Cerebellar nuclear complex (tissue), 1 donor: Measurements from ENCODE around the gene TBX21.

Experiments used
- DNase-seq, 2 experiments: peaks; one replicate each; lab custom pipeline; 2025; lab: John Stamatoyannopoulos, UW

The TBX21 gene

GRCh38 chr17:47714773-47715396 lies 18.2 kb upstream of the TBX21 start:
- DNase-seq = no peak

- no peak for DNase-seq
Observed at GRCh38 chr17:47715669-47716325, 17.2 kb upstream of the TBX21 start.

- no peak for DNase-seq
Observed at GRCh38 chr17:47716375-47716774, 16.7 kb upstream of the TBX21 start.

- no peak for DNase-seq
Observed at GRCh38 chr17:47717261-47717697, 15.8 kb upstream of the TBX21 start.

DNA sequence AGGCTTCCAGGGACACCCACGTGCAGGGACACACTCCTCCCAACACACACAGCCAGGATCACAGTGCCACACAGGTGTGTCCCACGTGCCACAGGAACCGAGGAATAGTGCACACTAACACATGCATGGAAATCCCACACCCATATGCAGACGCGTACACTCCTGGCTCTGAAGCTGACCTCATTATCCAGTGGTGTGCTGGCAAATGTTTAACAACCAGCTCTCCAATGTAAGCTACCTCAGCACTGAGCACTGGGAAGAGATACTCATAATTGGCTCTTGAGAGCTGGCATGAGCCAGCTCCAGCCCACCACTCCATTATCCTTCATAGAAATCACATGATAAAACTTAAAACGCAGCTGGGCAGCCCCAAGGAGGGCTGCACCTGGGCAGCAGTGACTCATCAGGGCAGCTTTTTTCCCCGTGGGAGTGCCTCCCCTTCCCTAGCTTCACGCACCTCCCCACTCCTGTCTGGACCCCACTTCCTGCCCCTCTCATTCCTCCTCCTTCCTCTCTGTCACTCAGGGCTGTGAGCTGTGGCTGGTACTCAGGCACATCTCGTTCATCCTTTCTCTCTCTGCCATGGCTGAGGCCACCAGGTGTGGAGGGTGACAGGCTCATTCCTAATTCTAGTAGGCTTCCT lies 14.9 kb upstream of the TBX21 start:
- no peak for DNase-seq

- DNase-seq = no peak
Observed at GRCh38 chr17:47718634-47719405, 14.2 kb upstream of the TBX21 start.

DNA sequence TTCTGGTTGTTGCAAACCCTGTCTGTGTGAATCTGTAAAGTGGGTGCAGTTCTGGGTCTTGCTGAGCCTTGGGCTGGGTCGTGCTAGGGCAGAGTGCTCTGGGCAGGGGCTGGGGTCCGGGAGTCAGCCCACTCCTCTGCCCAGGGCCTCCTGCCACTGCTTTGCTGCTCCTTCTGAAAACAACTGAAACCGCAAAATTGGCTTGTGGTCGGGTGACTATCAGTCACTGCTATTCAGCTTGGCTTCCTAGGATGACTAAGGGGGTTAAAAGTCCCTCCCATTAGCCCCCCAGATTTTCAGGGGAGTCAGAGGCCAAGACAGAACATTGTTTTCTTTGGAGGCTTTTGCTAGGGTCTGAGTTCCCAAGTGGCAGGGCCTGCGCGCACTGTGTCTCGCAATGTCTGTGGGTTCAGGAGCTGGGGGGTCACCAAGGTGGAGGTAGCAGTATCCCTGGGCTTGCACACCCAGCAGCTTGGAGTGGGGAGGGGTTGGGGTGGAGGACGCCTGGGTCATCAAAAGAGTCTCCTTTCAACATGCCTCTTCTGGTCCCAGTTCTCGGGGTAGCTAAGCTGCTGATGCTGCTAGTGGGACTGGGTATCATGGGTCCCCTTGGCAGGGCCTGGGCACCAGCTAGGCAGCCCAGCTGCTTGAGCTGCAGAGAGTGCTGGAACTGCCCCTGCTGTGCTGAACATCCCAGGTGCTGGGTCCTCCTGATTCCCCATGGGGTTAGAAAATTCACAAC lies 13.5 kb upstream of the TBX21 start:
- no peak for DNase-seq

DNA sequence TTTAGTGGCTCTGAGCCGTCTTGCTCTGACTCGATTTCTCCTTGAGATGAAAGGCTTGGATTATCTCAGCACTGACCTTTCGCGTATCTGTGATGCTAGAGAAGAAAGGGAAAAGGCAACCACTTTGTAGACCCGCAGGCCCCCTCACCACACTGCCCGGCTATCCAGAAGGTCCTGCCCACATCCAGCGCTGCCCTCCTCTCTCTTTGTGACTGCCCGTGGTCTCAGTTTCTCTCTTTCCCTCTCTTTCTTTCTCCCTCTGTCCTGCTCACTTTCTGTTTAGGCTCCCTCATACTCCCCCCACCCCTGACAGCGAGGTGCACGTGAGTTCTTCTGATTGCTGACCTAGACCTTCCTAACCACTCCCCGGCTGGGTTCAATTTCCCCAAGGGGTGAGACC lies 12.8 kb upstream of the TBX21 start:
- no peak for DNase-seq

- no peak for DNase-seq
Observed at GRCh38 chr17:47720754-47721533, 12.1 kb upstream of the TBX21 start.

- no peak for DNase-seq
Observed at GRCh38 chr17:47721725-47722124, 11.3 kb upstream of the TBX21 start.

DNA sequence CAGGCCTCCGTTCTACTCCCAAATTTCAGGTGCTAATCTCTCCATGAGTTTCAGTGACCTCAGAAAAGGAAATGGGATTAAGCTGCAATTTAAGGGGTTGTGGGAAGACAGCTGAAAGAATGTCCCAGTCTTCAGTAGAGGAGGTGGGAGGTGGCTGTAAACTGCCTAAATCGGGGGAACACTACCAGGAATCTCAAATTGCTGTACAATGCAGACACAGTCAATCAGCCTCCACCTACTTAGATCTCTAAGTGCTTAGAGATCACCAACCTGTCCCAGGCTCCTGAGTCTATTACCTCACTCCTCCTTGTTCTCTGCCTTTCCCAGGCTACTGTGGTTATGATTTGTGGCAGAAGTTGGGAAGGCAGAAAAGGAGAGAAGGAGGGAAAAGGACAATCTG lies 8.3 kb upstream of the TBX21 start:
- no peak for DNase-seq

- DNase-seq = no peak
Observed at GRCh38 chr17:47725446-47726111, 7.5 kb upstream of the TBX21 start.

- DNase-seq = no peak
Observed at GRCh38 chr17:47726796-47727703, 6.0 kb upstream of the TBX21 start.

- DNase-seq = no peak
Observed at GRCh38 chr17:47727704-47728036, 5.4 kb upstream of the TBX21 start.

GRCh38 chr17:47728214-47728877 lies 4.7 kb upstream of the TBX21 start:
- DNase-seq = no peak

GRCh38 chr17:47729476-47729875 lies 3.6 kb upstream of the TBX21 start:
- no peak for DNase-seq

DNA sequence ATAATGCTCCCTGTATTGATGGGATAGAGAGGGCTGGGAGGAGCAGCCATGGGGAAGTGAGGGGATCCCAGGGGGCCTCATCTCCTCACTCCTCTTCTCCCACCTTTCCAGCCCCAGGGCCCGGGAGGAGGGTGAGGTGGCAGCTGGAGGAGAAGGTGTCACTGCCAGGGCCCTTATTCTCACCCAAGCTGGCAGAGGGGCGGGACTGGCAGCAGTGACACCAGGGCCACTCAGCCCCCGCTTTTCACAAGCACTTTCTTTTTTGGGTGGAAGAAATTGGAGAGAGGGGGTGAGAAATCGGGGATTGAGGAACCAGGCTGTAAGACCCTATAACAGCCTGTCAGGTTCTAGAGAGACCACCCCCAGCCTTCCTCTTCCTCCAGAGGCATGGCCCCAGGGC lies 2.4 kb upstream of the TBX21 start:
- no peak for DNase-seq

DNA sequence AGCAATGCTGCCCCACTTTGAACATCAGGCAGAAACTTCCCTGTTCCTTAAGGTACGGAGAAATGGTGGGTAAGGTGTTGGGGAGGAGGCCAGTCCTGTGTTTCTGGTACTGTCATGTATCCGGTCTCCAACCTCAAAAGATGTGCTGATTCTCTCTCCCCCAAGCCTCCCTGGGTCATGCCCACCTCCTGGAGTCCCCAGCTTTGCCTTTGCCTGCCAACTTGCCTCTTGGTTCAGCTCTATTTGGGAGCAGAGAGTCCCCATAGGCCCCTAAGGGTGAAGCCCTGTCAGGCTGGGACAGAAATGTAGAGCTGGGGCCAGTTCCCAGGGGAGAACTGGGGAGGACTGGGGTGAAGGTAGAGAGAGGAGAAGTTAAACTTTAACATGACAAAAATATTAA lies 1.6 kb upstream of the TBX21 start:
- DNase-seq = no peak

GRCh38 chr17:47732399-47733046 lies 513 bp upstream of the TBX21 start:
- no peak for DNase-seq
